K562 (cell line): ENCODE results near the gene EPHB6. TPM values are rescaled to one million over a fixed set of nuclear protein-coding genes. Genes with fewer than 3 reads are reported as not detected.

Source experiments
- ARID1B ChIP-seq: fragments of 450-650 bp; IDR thresholded peaks from 2 replicates; pipeline ENCODE4 v1.6.1; 2016; ENCODE audit warnings: antibody characterized with exemption, mild to moderate bottlenecking, inconsistent platforms
- ARID3A ChIP-seq: IDR thresholded peaks from 2 replicates; pipeline ENCODE4 v1.6.1; 2012; ENCODE audit warnings: low read depth, low read length, improper control_type of control experiment, borderline replicate concordance
- ATF6 ChIP-seq: sonication (generic); formaldehyde crosslinking; IDR thresholded peaks from 2 replicates; pipeline ENCODE4 v1.4.0; 2020; ENCODE audit warnings: mild to moderate bottlenecking, missing genetic modification reagents
- CBFA2T2 ChIP-seq: fragments of 450-650 bp; conservative IDR thresholded peaks from 2 replicates; pipeline ENCODE4 v1.6.1; 2017; ENCODE audit warnings: mild to moderate bottlenecking
- E2F5 ChIP-seq: sonication (generic); formaldehyde crosslinking; IDR thresholded peaks from 2 replicates; pipeline ENCODE4 v1.8.0; 2022; ENCODE audit warnings: mild to moderate bottlenecking, missing genetic modification reagents
- EGR1 ChIP-seq: fragments of 450-650 bp; conservative IDR thresholded peaks from 2 replicates; pipeline ENCODE4 v1.6.1; 2017; ENCODE audit warnings: mild to moderate bottlenecking
- EP300 ChIP-seq: IDR thresholded peaks from 2 replicates; pipeline ENCODE4 v1.6.1; 2012; ENCODE audit warnings: low read length, improper control_type of control experiment
- FOSL1 ChIP-seq: fragments of 200-800 bp; sonication (Bioruptor generic); conservative IDR thresholded peaks from 2 replicates; pipeline ENCODE4 v1.6.1; 2016; ENCODE audit warnings: missing genetic modification characterization, missing compliant biosample characterization
- FOXA1 ChIP-seq: fragments of 450-650 bp; IDR thresholded peaks from 2 replicates; pipeline ENCODE4 v1.6.1; 2016; ENCODE audit warnings: mild to moderate bottlenecking, borderline replicate concordance
- JUND ChIP-seq, 2 experiments: IDR thresholded peaks; 2 replicates in 1 of 2; 3 replicates in 1 of 2; pipeline ENCODE4 v1.6.1; 2011; ENCODE audit warnings: borderline replicate concordance in 2 of 2, low read depth in 2 of 2, low read length in 2 of 2, improper control_type of control experiment in 1 of 2, missing biosample characterization in 1 of 2, missing genetic modification characterization in 1 of 2, missing genetic modification reagents in 1 of 2
- KAT8 ChIP-seq: fragments of 450-650 bp; IDR thresholded peaks from 2 replicates; pipeline ENCODE4 v1.6.1; 2016; ENCODE audit warnings: low read depth, mild to moderate bottlenecking
- KDM1A ChIP-seq, 2 experiments: fragments of 450-650 bp; IDR thresholded peaks; 2 replicates each; pipeline ENCODE4 v1.6.1; 2016; ENCODE audit warnings: mild to moderate bottlenecking in 2 of 2
- MBD2 ChIP-seq: sonication (generic); IDR thresholded peaks from 2 replicates; pipeline ENCODE4 v1.6.1; 2016; ENCODE audit warnings: low read depth, borderline replicate concordance
- MNT ChIP-seq, 2 experiments: fragments of 450-650 bp; conservative IDR thresholded peaks; 2 replicates each; pipeline ENCODE4 v1.6.1; 2017; ENCODE audit warnings: mild to moderate bottlenecking in 2 of 2, moderate library complexity in 2 of 2
- MYBL2 ChIP-seq, 2 experiments: fragments of 450-650 bp in 1 of 2; sonication (generic) in 1 of 2; formaldehyde crosslinking in 1 of 2; IDR thresholded peaks; 2 replicates each; pipeline versions ENCODE4 v1.6.1 to v1.8.1; 2017 to 2022; ENCODE audit warnings: borderline replicate concordance in 1 of 2, inconsistent platforms in 1 of 2, low read depth in 1 of 2, mild to moderate bottlenecking in 1 of 2, missing genetic modification reagents in 1 of 2, moderate library complexity in 1 of 2
- PATZ1 ChIP-seq: fragments of 250-450 bp; sonication (Bioruptor Pico); IDR thresholded peaks from 2 replicates; pipeline ENCODE4 v1.5.0; 2020; ENCODE audit warnings: mild to moderate bottlenecking, borderline replicate concordance
- polyA plus RNA-seq, 8 experiments: library from polyadenylated mRNA; depleted of rRNA in 4 of 8; stranded (reverse) in 5 of 8; unstranded in 3 of 8; fragments of >200 nt; fragmentation: Nextera tagmentation in 2 of 8; fragmentation: Illumina TruSeq in 1 of 8; extraction: Ambion mirVana in 2 of 8; extraction: Trizol in 1 of 8; gene quantifications; 2 replicates each; pipeline versions ENCODE4 v1.2.1 to v1.2.3, GENCODE V29; 2011 to 2014; ENCODE audit warnings: inconsistent platforms in 1 of 8, missing spikeins in 1 of 8
- total RNA-seq, 7 experiments: library from RNA; depleted of rRNA in 6 of 7; stranded (reverse); fragments of >200 nt in 6 of 7; fragmentation: Illumina TruSeq in 2 of 7; extraction: Trizol in 2 of 7; gene quantifications; 2 replicates each; pipeline versions ENCODE4 v1.2.1 to v1.2.3, GENCODE V29; 2011 to 2021; ENCODE audit warnings: low replicate concordance in 1 of 7

Gene EPHB6
- total and polyA plus RNA-seq, 9 of the 15 experiments (the other 6 are each of a cell fraction or from before 2014, with no cell fraction given), result 1.4 to 123 (median 7.6) TPM

GRCh38 chr7:142807855-142808460 is 46.9 kb upstream of the EPHB6 start (continued):
- TF ChIP-seq ARID3A (0 out of 2 replicates have a peak, but pooled peaks have one; percentile 17), MBD2 (0 out of 2 replicates have a peak, but pooled peaks have one; percentile 22), KDM1A (IDR thresholded peaks at IDR 0.05) (peak in 1 of 2 experiments; percentile 13; a peak in 1 of 4 replicates), FOSL1 (tag) (peak; percentile 25; the same call in 1 of the 2 replicates), ARID1B (peak; percentile 60), EGR1 (peak; percentile 27; the same call in 1 of the 2 replicates), JUND (IDR thresholded peaks at IDR 0.05; ENCODE audit: borderline replicate concordance, low read depth, low read length) (peak; percentile 10; the same call in 1 of the 2 replicates), JUND (tag; IDR thresholded peaks at IDR 0.05; ENCODE audit: borderline replicate concordance, low read depth, low read length) (no peak), ATF6 (CRISPR knock-in tag) (0 out of 2 replicates have a peak, but pooled peaks have one; percentile 21), FOXA1 (no peak), CBFA2T2 (peak; percentile 67), MYBL2 (IDR thresholded peaks at IDR 0.05; ENCODE audit: low read depth) (no peak), MYBL2 (CRISPR knock-in tag; IDR thresholded peaks at IDR 0.05; ENCODE audit: borderline replicate concordance) (no peak), KAT8 (no peak), MNT (conservative IDR thresholded peaks at IDR 0.05) (no peak), EP300 (peak; percentile 31; the same call in 1 of the 2 replicates), PATZ1 (CRISPR knock-in tag) (no peak), E2F5 (no peak)
